HCEC 1CT (cell line): ENCODE measurements around the gene CCDC97.
A peak's percentile ranks its signal among the peaks of the same experiment; 100 is the strongest.
"Not testable (repeated sequence)": the region's sequence is repeated elsewhere in the genome, so short reads cannot be mapped to it uniquely, and the experiment has no call there.

Source experiments
- DNase-seq: peaks from one replicate; pipeline ENCODE4 v3.0.0-alpha.2; 2017

Gene CCDC97

GRCh38 chr19:41369769-41370168 is 59.8 kb downstream of the CCDC97 start:
- DNase-seq: no peak

GRCh38 chr19:41371119-41371518 is 61.1 kb downstream of the CCDC97 start:
- not testable (repeated sequence) for DNase-seq

DNA sequence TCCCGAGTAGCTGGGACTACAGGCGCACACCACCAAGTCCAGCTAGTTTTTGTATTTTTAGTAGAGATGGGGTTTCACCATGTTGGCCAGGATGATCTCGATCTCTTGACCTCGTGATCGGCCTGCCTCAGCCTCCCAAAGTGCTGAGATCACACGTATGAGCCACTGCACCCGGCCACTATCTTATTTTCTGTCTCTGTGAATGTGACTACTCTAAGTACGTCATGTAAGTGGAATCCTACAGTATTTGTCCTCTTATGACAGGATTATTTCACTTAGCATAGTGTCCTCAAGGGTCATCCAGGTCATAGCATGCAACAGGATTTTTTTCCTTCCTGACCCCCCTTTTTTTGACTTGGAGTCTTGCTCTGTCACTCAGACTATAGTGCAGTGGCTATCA is 61.6 kb downstream of the CCDC97 start:
- DNase-seq: no peak

GRCh38 chr19:41372501-41372900 is 62.5 kb downstream of the CCDC97 start:
- no peak for DNase-seq

DNA sequence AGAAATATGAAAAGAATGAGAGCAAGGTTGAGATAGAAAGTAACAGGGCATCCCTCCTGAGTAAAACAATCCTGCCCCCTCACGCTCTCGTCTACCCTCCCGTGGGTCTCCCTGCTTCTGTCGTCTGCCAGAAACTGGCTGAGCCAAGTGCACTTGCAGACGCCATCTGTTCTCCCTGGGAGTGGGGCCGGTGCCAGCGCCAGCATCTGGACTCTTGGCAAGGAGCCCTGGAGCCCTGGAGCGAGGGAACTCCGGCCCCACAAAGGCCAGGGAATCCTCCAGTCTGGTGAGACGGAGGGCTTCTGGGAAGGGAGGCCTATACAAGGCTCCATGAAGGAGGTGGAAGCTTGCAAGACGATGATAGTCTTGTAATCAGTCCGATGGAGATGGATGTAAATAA is 64.0 kb downstream of the CCDC97 start:
- peak; percentile 85 for DNase-seq
